Lower leg skin (tissue), 4 donors: Measurements from ENCODE around the gene OSBP2. TPM values are rescaled to one million over a fixed set of nuclear protein-coding genes. Genes with fewer than 3 reads are reported as not detected.

ENCODE experiments used
- DNase-seq, 2 donors: peaks; one replicate each; pipeline ENCODE4 v3.0.0-alpha.2; 2019; ENCODE audit warnings: low spot score in 2 of 2
- H3K4me3 ChIP-seq: fragments of 200-600 bp; sonication (generic); 2 replicates; pipeline ENCODE4 v1.5.1; 2017; ENCODE audit warnings: mild to moderate bottlenecking, low read depth; ENCODE audit not compliant: poor library complexity, severe bottlenecking
- POLR2A ChIP-seq, 2 donors: fragments of 450-650 bp; IDR thresholded peaks; one replicate each; pipeline ENCODE4 v1.6.1; 2016 to 2017; ENCODE audit warnings: antibody characterized with exemption in 2 of 2, mild to moderate bottlenecking in 1 of 2, moderate library complexity in 1 of 2
- WGBS, 2 donors: methylation state at CpG; one replicate each; pipeline ENCODE4 v1.1.5; 2018; 5-methylcytosine and 5-hydroxymethylcytosine counted together
- intact Hi-C: fragments of 100-400 bp; cut with DNase I; formaldehyde crosslinking; loops from one replicate; pipeline ENCODE4 v1.15.0; 2023; ENCODE audit warnings: low total_unique reads
- total RNA-seq, 4 donors: library from RNA; depleted of rRNA; stranded (reverse); fragments of >200 nt; gene quantifications; one replicate each; pipeline ENCODE4 v1.1.0, GENCODE V29; 2016
- TF ChIP-seq, protein P1 (sequence below), 3 donors: fragments of 450-650 bp; IDR thresholded peaks; one replicate each; pipeline ENCODE4 v1.5.1; 2016; ENCODE audit warnings: antibody characterized with exemption in 3 of 3, mild to moderate bottlenecking in 3 of 3, moderate library complexity in 2 of 3

Gene OSBP2
- total RNA-seq, 4 donors from 2014 or later, result 7.2 to 13.3 (median 10.0) TPM

DNA sequence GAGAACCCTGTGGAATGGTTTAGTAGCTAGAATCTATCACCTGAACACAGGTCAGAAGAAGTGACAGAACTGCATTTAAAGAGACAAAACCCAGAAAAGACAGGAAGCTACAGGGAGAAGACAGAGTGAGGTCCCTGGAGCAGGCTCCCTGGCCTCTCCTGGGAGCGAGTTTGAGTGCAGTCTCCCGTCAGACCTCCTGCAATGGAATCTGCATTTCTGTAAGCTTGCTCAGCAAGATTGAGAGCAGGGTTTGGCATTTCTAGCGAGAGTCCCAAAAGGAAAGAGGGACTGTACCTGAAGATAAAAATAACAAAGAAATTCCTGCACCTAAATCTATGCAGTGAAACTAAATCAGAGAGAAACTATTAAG is 199.7 kb downstream of the OSBP2 start:
- intact Hi-C loops, result no loop called here
- TF ChIP-seq, protein P1, sequence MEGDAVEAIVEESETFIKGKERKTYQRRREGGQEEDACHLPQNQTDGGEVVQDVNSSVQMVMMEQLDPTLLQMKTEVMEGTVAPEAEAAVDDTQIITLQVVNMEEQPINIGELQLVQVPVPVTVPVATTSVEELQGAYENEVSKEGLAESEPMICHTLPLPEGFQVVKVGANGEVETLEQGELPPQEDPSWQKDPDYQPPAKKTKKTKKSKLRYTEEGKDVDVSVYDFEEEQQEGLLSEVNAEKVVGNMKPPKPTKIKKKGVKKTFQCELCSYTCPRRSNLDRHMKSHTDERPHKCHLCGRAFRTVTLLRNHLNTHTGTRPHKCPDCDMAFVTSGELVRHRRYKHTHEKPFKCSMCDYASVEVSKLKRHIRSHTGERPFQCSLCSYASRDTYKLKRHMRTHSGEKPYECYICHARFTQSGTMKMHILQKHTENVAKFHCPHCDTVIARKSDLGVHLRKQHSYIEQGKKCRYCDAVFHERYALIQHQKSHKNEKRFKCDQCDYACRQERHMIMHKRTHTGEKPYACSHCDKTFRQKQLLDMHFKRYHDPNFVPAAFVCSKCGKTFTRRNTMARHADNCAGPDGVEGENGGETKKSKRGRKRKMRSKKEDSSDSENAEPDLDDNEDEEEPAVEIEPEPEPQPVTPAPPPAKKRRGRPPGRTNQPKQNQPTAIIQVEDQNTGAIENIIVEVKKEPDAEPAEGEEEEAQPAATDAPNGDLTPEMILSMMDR (IDR thresholded peaks at IDR 0.05), result no peak
- TF ChIP-seq POLR2A (IDR thresholded peaks at IDR 0.05), result no peak
- H3K4me3 ChIP-seq, result no peak overlapping the region
- DNase-seq, result peak in 1 of 2 donors; percentile 12
- WGBS, 2 donors, result 76 to 86% methylated on average over 3 of the region's 3 CpGs

DNA sequence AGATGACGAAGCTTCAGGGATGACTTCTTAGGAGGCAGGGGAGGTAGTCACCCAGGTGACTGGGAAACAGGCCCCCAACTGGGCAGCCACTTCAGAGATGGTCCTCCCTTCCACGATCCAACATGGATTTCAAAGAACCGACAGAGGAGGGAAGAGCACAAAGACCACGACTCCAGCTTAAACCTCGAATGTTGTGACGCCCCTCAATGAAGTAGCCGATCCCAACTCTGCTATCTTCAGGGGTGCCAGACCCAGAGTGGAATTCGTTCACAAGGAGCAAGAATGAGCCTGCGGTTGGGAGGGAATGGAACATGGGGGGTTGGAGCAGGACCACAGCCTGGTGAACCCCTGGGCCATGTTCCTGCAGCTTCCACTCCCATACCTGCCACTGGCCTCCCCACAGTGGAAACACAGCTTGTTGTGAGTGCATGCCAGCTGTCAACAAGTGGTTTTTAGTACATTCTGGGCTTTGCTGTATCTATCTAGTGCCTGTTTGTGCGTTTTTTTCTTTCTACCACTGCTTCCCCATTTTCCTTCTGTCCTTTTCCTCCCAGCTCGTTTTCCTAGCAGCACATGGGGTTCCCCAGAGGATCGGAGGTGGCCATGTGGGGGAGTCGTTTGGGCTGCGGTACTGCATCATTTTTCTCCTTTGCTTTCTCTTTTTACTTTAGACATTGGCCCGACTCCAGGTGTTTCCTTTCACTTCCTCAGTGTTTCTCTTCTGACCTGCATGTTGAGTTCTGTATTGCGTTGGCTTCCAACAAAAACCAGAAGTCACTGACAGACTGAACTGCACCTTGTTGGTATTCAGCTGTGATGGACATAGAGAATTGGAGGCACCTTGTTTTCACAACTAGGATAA is 208.1 kb downstream of the OSBP2 start:
- no peak overlapping the region for H3K4me3 ChIP-seq
- DNase-seq, result no peak
- WGBS, 2 donors, result 81 to 82% methylated on average over 16 of the region's 16 CpGs
- intact Hi-C loops, result no loop called here
- no peak for TF ChIP-seq POLR2A (IDR thresholded peaks at IDR 0.05)
- TF ChIP-seq, protein P1 (IDR thresholded peaks at IDR 0.05), result no peak

DNA sequence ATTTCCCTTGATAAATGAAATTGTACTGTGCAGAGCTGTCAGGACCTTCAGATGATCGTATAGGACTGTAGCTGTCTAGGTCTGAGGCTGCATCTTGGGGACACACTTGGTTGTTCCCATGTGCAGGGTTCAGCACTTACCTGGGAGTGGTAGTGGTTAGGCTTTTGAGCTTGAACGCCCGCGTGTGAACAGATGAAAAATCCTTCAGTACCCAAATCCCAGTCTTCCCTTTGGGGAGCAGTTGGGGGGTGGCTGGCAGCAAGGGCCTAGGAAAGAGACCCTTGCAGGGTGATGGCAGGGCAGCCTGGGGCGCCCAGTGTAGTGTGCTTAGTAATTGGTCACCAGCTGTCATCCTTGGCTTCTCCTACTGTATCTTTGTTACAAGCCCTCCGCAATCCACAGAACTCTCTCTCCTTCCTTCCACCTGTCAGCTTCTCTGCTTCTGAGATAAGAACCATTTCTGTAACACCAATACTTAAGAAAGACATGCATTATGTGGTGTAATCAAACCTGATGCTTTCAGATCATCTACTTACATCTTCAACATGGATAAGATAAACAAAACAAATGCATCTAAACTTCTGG is 209.3 kb downstream of the OSBP2 start:
- intact Hi-C loops, result no loop called here
- TF ChIP-seq POLR2A (IDR thresholded peaks at IDR 0.05), result no peak
- TF ChIP-seq, protein P1 (IDR thresholded peaks at IDR 0.05), result no peak
- no peak overlapping the region for H3K4me3 ChIP-seq
- WGBS, 2 donors, result 95 to 97% methylated on average over 6 of the region's 6 CpGs
- no peak for DNase-seq

DNA sequence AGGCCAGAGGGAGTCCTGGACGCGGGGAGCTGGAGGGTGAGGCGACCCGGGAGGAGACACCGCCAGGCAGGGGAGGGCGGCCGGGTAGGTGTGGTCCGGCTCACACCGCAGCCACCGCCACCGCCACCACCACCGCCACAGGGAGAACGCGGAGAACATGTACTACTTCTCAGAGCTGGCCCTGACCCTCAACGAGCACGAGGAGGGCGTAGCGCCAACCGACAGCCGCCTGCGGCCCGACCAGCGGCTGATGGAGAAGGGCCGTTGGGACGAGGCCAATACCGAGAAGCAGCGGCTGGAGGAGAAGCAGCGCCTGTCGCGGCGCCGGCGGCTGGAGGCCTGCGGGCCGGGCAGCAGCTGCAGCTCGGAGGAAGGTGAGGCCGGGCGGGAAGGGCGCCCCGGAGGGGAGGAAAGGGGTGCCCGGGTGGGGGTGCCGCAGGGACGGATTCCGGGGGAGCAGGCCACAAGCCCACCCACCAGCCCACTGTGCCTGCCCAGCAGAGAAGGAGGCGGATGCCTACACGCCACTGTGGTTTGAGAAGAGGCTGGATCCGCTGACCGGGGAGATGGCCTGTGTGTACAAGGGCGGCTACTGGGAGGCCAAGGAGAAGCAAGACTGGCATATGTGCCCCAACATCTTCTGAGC is 211.1 kb downstream of the OSBP2 start:
- TF ChIP-seq, protein P1 (IDR thresholded peaks at IDR 0.05), result no peak
- no peak for TF ChIP-seq POLR2A (IDR thresholded peaks at IDR 0.05)
- DNase-seq, result no peak
- H3K4me3 ChIP-seq, result no peak overlapping the region
- intact Hi-C loops, result no loop called here
- WGBS, 2 donors, result 95 to 96% methylated on average over 48 to 49 of the region's 49 CpGs

DNA sequence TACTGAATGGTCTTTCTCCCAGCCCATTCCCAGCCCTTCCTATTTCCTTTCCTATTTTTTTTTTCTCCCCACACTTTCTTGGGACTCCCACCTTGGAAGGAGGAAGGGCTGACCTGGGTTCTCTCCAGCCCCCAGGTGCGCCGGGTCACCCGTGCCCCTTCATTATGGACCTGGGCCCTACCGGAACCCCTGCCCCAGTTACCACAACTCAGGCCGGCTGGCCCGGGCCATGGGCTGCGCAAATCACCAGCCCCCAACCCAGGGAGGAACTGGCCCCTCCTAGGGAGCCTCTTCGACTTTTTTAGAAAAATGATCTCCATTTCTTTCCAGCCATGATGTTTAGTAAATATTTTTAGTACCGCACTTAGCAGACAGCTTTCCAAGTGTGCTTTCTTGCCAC is 211.7 kb downstream of the OSBP2 start:
- TF ChIP-seq, protein P1 (IDR thresholded peaks at IDR 0.05), result no peak
- TF ChIP-seq POLR2A (IDR thresholded peaks at IDR 0.05), result no peak
- WGBS, 2 donors, result 96 to 97% methylated on average over 9 of the region's 9 CpGs
- H3K4me3 ChIP-seq, result no peak overlapping the region
- DNase-seq, result no peak
- intact Hi-C loops, result no loop called here
